Stimulated activated CD8-positive, alpha-beta memory T cell treated with anti-CD3 and anti-CD28 coated beads, Interleukin-12 subunit alpha, Interleukin-12 subunit beta, amount 100 ng/mL, for 4 hours (primary cell): Measurements from ENCODE around the gene POLR2F.

Experiments
- DNase-seq: peaks from one replicate; pipeline ENCODE4 v3.0.0-alpha.2; 2020; ENCODE audit warnings: low read depth

Gene POLR2F

GRCh38 chr22:38007330-38007902 is 53.9 kb downstream of the POLR2F start:
- no peak for DNase-seq

- no peak for DNase-seq
Measured at GRCh38 chr22:38009000-38009806, 55.7 kb downstream of the POLR2F start.

GRCh38 chr22:38012604-38013072 is 59.1 kb downstream of the POLR2F start:
- DNase-seq = no peak

DNA sequence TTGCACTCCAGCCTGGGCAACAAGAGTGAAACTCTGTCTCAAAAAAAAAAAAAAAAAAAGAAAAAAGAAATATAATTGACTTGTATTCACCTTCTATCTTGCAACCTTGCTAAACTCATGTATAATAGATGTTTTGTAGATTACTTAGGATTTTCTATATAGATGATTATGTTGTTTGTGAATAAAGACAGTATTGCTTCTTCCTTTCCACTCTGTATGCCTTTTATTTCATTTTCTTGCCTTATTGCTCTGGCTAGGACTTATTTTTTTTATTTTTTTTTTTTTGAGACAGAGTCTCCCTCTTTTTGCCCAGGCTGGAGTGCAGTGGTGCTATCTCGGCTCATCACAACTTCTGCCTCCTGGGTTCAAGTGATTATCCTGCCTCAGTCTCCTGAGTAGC is 60.6 kb downstream of the POLR2F start:
- no peak for DNase-seq

GRCh38 chr22:38016182-38017151 is 63.0 kb downstream of the POLR2F start:
- no peak for DNase-seq

DNA sequence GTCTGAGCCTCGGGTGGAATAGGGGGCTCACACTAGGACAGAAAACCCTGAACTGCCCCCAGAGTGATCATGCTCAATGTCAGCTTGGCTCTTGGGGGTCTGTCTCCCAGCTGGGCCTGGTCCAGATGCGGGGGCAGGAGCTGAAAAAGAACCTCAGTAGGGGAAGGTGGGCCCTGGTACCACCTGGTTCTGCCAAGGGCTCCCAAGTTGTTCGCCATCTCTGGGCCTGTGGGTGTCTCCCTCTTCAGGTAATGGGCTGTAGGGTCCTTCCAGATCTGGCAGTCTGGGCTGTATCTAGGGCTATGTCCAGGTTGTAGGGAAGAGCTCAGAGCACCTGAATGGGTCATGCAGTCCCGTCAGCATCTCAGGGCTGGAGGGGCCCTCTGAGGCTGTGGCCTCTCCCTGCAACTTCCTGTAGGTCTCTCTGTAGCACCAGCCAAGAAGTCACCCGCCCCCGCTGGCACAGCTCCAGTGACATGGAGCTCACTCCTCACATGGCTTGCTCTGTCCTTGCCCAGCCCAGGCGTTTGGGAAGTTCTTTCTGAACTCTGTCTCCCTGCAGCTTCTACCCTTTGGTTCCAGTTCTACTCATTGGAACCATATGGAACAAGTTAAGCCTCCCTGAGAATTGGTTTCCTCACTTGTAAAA is 63.9 kb downstream of the POLR2F start:
- DNase-seq = no peak

DNA sequence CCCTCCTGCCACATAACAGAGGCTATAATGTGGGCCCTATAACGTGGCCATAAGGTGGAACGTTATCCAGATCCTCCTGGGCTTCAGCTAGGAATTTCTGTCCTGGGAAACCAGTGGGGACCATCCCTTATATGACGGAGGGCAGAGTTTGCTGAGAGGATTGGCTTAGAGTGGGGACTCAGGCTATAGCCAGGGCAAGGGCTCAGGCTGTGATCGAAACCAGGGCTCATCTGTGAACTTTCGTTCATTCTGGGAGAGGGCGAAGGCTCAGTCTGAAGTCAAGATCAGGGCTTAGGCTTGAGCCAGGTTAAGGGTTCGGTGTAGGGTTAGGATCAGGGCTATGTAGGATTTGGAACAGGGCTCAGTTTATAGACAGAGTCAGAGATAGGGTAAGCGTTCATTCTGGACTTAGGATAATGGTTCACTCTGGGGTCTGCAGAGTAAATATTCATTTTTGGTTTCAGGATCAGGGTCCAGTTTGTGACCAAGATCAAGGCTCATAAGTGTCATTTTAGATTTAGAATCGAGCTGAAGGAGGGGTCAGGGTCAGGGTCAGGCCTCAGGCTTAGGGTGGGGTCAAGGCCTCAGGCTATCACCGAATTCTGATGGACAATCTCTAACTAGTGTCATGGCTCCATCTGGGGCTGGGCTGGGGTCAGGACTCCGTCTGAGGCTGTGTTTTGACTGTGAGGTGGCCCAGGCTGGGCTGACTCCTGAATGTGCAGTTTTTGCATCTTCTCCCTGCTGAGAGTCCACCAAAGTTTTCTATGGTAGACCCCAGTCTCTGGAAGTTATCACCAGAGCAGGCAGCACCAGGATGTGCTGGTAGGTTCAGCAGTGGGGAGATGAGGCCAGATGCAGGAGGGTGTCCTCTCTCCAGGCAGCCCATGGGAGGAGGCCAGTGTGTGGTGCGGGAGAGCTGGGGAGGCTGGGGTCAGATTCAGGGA is 64.7 kb downstream of the POLR2F start:
- DNase-seq = no peak
